ENCODE measurements around the gene OTOG. TPM values are rescaled to one million over a fixed set of nuclear protein-coding genes. Genes with fewer than 3 reads are reported as not detected.

OTOG gene
- total and polyA plus RNA-seq, 2 of the 8 experiments (the other 6 are each of a cell fraction or from before 2014, with no cell fraction given): 0.41 to 1.5 TPM

DNA sequence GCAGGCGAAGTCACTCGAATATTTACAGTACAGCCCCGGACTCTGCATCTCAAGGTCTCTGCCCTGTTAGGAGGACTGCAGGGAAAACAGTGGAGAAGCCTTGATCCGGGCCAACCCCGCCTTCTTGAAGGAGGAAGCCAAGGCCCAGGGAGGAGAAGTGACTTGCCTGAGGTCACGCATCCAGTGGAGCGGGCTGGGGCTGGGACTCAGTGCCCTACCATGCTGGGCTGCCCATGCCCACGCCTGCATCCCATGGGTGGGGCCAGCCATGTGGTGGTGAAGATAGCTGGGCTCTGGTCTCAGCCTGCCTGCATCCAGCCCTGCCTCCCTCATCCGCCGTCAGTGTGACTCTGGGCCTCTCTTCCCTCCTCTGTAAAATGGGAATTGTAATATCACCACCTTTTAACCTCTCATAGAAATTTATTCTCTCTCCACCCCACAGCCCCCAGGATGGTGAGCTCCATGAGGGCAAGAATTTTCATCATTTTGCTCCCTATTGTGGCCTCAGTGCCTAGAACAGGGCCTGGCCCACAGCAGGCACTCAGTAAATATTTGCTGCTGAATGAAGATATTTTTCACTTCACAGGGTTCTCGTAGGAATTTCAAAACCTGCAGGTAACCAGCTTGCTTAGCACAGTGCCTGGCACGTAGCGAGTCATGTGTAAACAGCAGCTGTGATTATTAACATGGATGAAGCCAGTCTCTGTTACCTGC, 57.3 kb downstream of the OTOG start:
- no peaks in the 10 kb centered on the region for H3K79me2 ChIP-seq (ENCODE audit: control insufficient read depth in 1 of 2, insufficient read depth in 2 of 2, low read length in 2 of 2)
- H3K79me1 ChIP-seq (ENCODE audit: low read depth, low read length): no peaks in the 10 kb centered on the region
- no peak overlapping the region for H2BK15ac ChIP-seq (ENCODE audit: low read length)
- no peak overlapping the region for H2BK5ac ChIP-seq (ENCODE audit: low read depth, low read length)
- ChIA-PET CTCF (ENCODE audit: partially characterized antibody) (interaction anchor here (0.9 to 3.5 kb wide), 12 partner anchors 8 to 374 kb away, joined by 3 to 20 read pairs (median 4); partner anchors contain the start of gene MYOD1), POLR2A (ENCODE audit: partially characterized antibody) (no interaction called here)
- H3K56ac ChIP-seq (replicated peaks; ENCODE audit: insufficient read length, low read depth, low read length): no peak overlapping the region
- no peak for TF ChIP-seq KDM1A (IDR thresholded peaks at IDR 0.05; ENCODE audit: borderline replicate concordance, low read length)
- TF ChIP-seq NANOG (IDR thresholded peaks at IDR 0.05; ENCODE audit: insufficient read depth, low read depth, low read length, poor library complexity, severe bottlenecking): no peak
- no peak for TF ChIP-seq RBBP5 (IDR thresholded peaks at IDR 0.05; ENCODE audit: borderline replicate concordance, low read depth, low read length)
- no peak for TF ChIP-seq CTBP2 (IDR thresholded peaks at IDR 0.05; ENCODE audit: borderline replicate concordance, insufficient read depth, insufficient read length, low read length)
- TF ChIP-seq EZH2 (IDR thresholded peaks at IDR 0.05; ENCODE audit: low read depth, low read length, severe bottlenecking): no peak
- TF ChIP-seq GABPA (IDR thresholded peaks at IDR 0.05; ENCODE audit: borderline replicate concordance, insufficient read depth, low read length): no peak
- TF ChIP-seq, protein P1, sequence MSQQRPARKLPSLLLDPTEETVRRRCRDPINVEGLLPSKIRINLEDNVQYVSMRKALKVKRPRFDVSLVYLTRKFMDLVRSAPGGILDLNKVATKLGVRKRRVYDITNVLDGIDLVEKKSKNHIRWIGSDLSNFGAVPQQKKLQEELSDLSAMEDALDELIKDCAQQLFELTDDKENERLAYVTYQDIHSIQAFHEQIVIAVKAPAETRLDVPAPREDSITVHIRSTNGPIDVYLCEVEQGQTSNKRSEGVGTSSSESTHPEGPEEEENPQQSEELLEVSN (IDR thresholded peaks at IDR 0.05): no peak
- no peak overlapping the region for H2BK12ac ChIP-seq (ENCODE audit: low read depth, low read length)
- no peak overlapping the region for H2BK120ac ChIP-seq (replicated peaks; ENCODE audit: low read depth, low read length)
- H3K9me3 ChIP-seq (ENCODE audit: insufficient read depth in 2 of 2, low read depth in 1 of 2, low read length in 1 of 2): no peaks in the 10 kb centered on the region
- H2BK20ac ChIP-seq (ENCODE audit: low read length): no peak overlapping the region
- no peak for DNase-seq (ENCODE audit: low read depth in 1 of 2, low spot score in 2 of 2)
- H3K9ac ChIP-seq (replicated peaks in 1 of 4; ENCODE audit: extremely low read depth in 1 of 4, low read depth in 3 of 4, low read length in 3 of 4): no peak overlapping the region
- H3K18ac ChIP-seq (ENCODE audit: extremely low read depth, low read length): no peak overlapping the region
- no peak overlapping the region for H4K5ac ChIP-seq (ENCODE audit: insufficient read length, low read depth, low read length)
- H2AK5ac ChIP-seq (ENCODE audit: low read depth, low read length): no peak overlapping the region
- no peak overlapping the region for H4K8ac ChIP-seq (ENCODE audit: extremely low read depth, insufficient read depth, low read length)
- no peak overlapping the region for H3K23ac ChIP-seq (ENCODE audit: insufficient read length)
- peaks cover 0 to 4% of the 10 kb centered on the region in 2 experiments for H4K20me1 ChIP-seq (replicated peaks in 1 of 2; ENCODE audit: control insufficient read depth in 1 of 2, insufficient read depth in 2 of 2, low read length in 2 of 2)
- no peak for FAIRE-seq
- 92% methylated on average over 12 of the region's 13 CpGs; no CpG with 5 or more reads in 1 of the 2 experiments for WGBS, 2 experiments (ENCODE audit: extremely low coverage in 1 of 2, insufficient coverage in 1 of 2, insufficient read length in 1 of 2, insufficient replicate concordance in 2 of 2, low coverage in 1 of 2, low lambda C conversion rate in 2 of 2, missing lambda C conversion rate in 1 of 2)
- peaks cover 0 to 10% (median 4%) of the 10 kb centered on the region in 4 experiments; a peak in 2 of 7 replicates for H3K27me3 ChIP-seq (replicated peaks in 1 of 4; ENCODE audit: control insufficient read depth in 3 of 4, extremely low read depth in 1 of 4, insufficient read depth in 3 of 4, low read length in 3 of 4)
- H3K14ac ChIP-seq (ENCODE audit: insufficient read length): no peak overlapping the region
- no peaks in the 10 kb centered on the region; the same call in 1 of the 2 replicates for H3K23me2 ChIP-seq (ENCODE audit: low read depth, low read length)
- no peak overlapping the region for H2AFZ ChIP-seq (ENCODE audit: low read length)
- no peak overlapping the region for H3K4me3 ChIP-seq (ENCODE audit: extremely low read depth in 1 of 4, insufficient read depth in 2 of 4, low read depth in 3 of 4, low read length in 4 of 4)
- no peak overlapping the region for H4K91ac ChIP-seq (replicated peaks; ENCODE audit: insufficient read length, low read length)
- no peaks in the 10 kb centered on the region for H3K36me3 ChIP-seq (ENCODE audit: control insufficient read depth in 2 of 4, insufficient read depth in 4 of 4, low read length in 3 of 4)
- H3K4me1 ChIP-seq (replicated peaks in 1 of 4; ENCODE audit: control insufficient read depth in 3 of 4, insufficient read depth in 4 of 4, low read length in 3 of 4): peaks cover 0 to 4% (median 2%) of the 10 kb centered on the region in 4 experiments; a peak in 3 of 7 replicates
- no peak overlapping the region for H3K4ac ChIP-seq (replicated peaks; ENCODE audit: insufficient read length, low read depth, low read length)
- no peak overlapping the region for H3K27ac ChIP-seq (ENCODE audit: low read depth, low read length)
- no peak overlapping the region for H3K4me2 ChIP-seq (ENCODE audit: insufficient read depth in 1 of 2, low read depth in 2 of 2, low read length in 2 of 2)
